D721Med (cell line): ENCODE data around the gene FOCAD.

Source experiments
- DNase-seq: peaks from one replicate; pipeline ENCODE4 v3.0.0; 2011; ENCODE audit warnings: low spot score; ENCODE audit not compliant: insufficient read length
- FAIRE-seq: peaks from 2 replicates; lab custom pipeline; 2011; peaks lifted over from hg19 to GRCh38; lab: Jason Lieb, UNC
- CTCF ChIP-seq: IDR thresholded peaks from 2 replicates; pipeline ENCODE4 v1.5.1; 2012; ENCODE audit warnings: mild to moderate bottlenecking, control low read depth; ENCODE audit not compliant: insufficient read depth; ENCODE audit errors: missing control alignments

Gene FOCAD

GRCh38 chr9:20714442-20715415, 30.7 kb downstream of the FOCAD start:
- DNase-seq (no peak), FAIRE-seq (no peak)
- TF ChIP-seq CTCF = no peak

GRCh38 chr9:20722221-20722620, 38.2 kb downstream of the FOCAD start:
- FAIRE-seq = no peak
- DNase-seq = no peak
- TF ChIP-seq CTCF = no peak

- DNase-seq (no peak), FAIRE-seq (no peak)
- no peak for TF ChIP-seq CTCF
Observed at GRCh38 chr9:20725675-20726074, 41.6 kb downstream of the FOCAD start.

GRCh38 chr9:20726144-20726543, 42.1 kb downstream of the FOCAD start:
- no peak for FAIRE-seq
- DNase-seq = no peak
- no peak for TF ChIP-seq CTCF

- FAIRE-seq (no peak), DNase-seq (no peak)
- no peak for TF ChIP-seq CTCF
Observed at GRCh38 chr9:20728493-20729220, 44.6 kb downstream of the FOCAD start.

- no peak for FAIRE-seq
- DNase-seq = no peak
Observed at GRCh38 chr9:20729523-20729922, 45.5 kb downstream of the FOCAD start.

More at GRCh38 chr9:20729523-20729922, 45.5 kb downstream of the FOCAD start:
- no peak for TF ChIP-seq CTCF
